NT2/D1 (cell line): ENCODE measurements around the gene KSR1.

ENCODE experiments used
- SUZ12 ChIP-seq: IDR thresholded peaks from 2 replicates; pipeline ENCODE4 v1.6.1; 2011; ENCODE audit not compliant: insufficient read length, insufficient read depth; ENCODE audit errors: extremely low read depth
- ZNF274 ChIP-seq: IDR thresholded peaks from 2 replicates; pipeline ENCODE4 v1.6.1; 2011; ENCODE audit warnings: mild to moderate bottlenecking, low read depth, low read length

DNA sequence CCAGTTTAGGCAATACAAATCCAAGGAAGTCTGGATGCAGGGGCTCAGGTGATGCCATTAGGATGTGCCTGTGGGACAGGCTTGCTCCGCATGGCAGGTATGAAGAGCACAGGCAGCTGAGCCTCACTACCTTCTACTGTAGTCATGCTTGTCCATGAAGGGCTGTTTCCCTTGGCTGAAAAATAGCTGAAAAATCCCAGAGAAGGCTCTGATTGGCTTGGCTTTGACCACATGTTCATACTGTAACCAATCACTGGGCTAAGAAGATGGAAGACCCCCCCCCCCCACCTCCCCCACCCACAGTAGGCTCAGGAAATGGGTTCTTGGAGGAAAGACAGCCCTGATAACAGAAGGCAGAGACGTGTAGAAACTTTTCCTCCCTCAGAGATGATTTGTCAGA lies 108.2 kb downstream of the KSR1 start:
- TF ChIP-seq ZNF274 (no peak), SUZ12 (no peak)
